ENCODE results near the gene CDC42EP4. TPM values are rescaled to one million over a fixed set of nuclear protein-coding genes. Genes with fewer than 3 reads are reported as not detected.
A peak's percentile ranks its signal among the peaks of the same experiment; 100 is the strongest.

CDC42EP4 gene
- total RNA-seq, 2 donors from 2014 or later, result 35.4 to 56.0 TPM

GRCh38 chr17:73323409-73324159 lies 11.8 kb upstream of the CDC42EP4 start:
- H3K4me3 ChIP-seq, result no peak overlapping the region
- DNase-seq (ENCODE audit: low spot score), result no peak
- H3K27ac ChIP-seq, result no peak overlapping the region
- H3K4me1 ChIP-seq, result peaks cover 0 to 15% of the 10 kb centered on the region in 2 donors
- H3K36me3 ChIP-seq, result no peaks in the 10 kb centered on the region
- no peaks in the 10 kb centered on the region for H3K27me3 ChIP-seq
- H3K9me3 ChIP-seq, result no peaks in the 10 kb centered on the region
- TF ChIP-seq CTCF (IDR thresholded peaks at IDR 0.05), result no peak

- peak overlapping the region in 1 of 2 donors; percentile 2 for H3K27ac ChIP-seq
- no peak for TF ChIP-seq CTCF (IDR thresholded peaks at IDR 0.05)
- H3K4me1 ChIP-seq, result peaks cover 0 to 30% of the 10 kb centered on the region in 2 donors
- no peaks in the 10 kb centered on the region for H3K27me3 ChIP-seq
- no peak for DNase-seq (ENCODE audit: low spot score)
- H3K4me3 ChIP-seq, result no peak overlapping the region
- H3K36me3 ChIP-seq, result no peaks in the 10 kb centered on the region
- no peaks in the 10 kb centered on the region for H3K9me3 ChIP-seq
Observed at GRCh38 chr17:73320601-73321264, 8.9 kb upstream of the CDC42EP4 start.

GRCh38 chr17:73319766-73320165 lies 8.0 kb upstream of the CDC42EP4 start:
- no peaks in the 10 kb centered on the region for H3K36me3 ChIP-seq
- no peak for TF ChIP-seq CTCF (IDR thresholded peaks at IDR 0.05)
- no peaks in the 10 kb centered on the region for H3K9me3 ChIP-seq
- no peak overlapping the region for H3K4me3 ChIP-seq
- H3K27me3 ChIP-seq, result no peaks in the 10 kb centered on the region
- no peak overlapping the region for H3K27ac ChIP-seq
- no peak for DNase-seq (ENCODE audit: low spot score)
- H3K4me1 ChIP-seq, result peaks cover 0 to 22% of the 10 kb centered on the region in 2 donors

- TF ChIP-seq CTCF (IDR thresholded peaks at IDR 0.05), result no peak
- Histone ChIP-seq H3K4me1 (peaks cover 0 to 18% of the 10 kb centered on the region in 2 donors), H3K27ac (no peak overlapping the region), H3K27me3 (no peaks in the 10 kb centered on the region), H3K4me3 (no peak overlapping the region), H3K9me3 (no peaks in the 10 kb centered on the region), H3K36me3 (no peaks in the 10 kb centered on the region)
- DNase-seq (ENCODE audit: low spot score), result no peak
Observed at GRCh38 chr17:73318836-73319235, 7.0 kb upstream of the CDC42EP4 start.

- DNase-seq (ENCODE audit: low spot score), result no peak
- H3K9me3 ChIP-seq, result no peaks in the 10 kb centered on the region
- TF ChIP-seq CTCF (IDR thresholded peaks at IDR 0.05), result no peak
Observed at GRCh38 chr17:73318427-73318813, 6.6 kb upstream of the CDC42EP4 start.

More at GRCh38 chr17:73318427-73318813, 6.6 kb upstream of the CDC42EP4 start:
- Histone ChIP-seq H3K4me1 (peaks cover 0 to 15% of the 10 kb centered on the region in 2 donors), H3K4me3 (no peak overlapping the region), H3K27me3 (no peaks in the 10 kb centered on the region), H3K36me3 (no peaks in the 10 kb centered on the region), H3K27ac (no peak overlapping the region)

Data from right atrium auricular region (tissue), 2 donors.